HG03139 (cell line): ENCODE measurements around the gene KRT86.
"Not testable (repeated sequence)": the region's sequence is repeated elsewhere in the genome, so short reads cannot be mapped to it uniquely, and the experiment has no call there.

Experiments used
- ATAC-seq: cut with Tn5 transposase; IDR thresholded peaks from one replicate; pipeline ENCODE4 v1.9.1; 2021; ENCODE audit not compliant: unreplicated experiment

The KRT86 gene

DNA sequence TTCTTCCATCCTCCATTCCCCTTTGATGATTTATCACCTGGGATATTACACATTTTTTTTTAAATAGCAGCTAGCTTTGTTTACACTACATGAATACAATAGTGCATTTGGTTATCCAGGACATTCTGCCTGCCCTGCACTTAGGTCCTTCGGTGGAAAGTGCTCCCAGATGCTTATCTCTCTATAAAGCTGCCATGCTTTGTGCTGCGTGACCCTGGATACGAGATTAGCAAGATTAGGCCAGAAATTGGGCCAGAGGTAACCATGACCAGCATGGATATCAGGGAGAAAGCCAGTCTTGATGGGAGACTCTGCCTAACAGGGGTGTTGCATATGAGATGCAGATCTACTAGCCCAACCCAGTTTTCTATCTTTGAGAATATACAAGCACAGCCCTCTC is 58.9 kb downstream of the KRT86 start:
- ATAC-seq = no peak

GRCh38 chr12:52334185-52334584 is 59.7 kb downstream of the KRT86 start:
- ATAC-seq = no peak

- no peak for ATAC-seq
These were observed 61.3 kb downstream of the KRT86 start for GRCh38 chr12:52335598-52336262.

DNA sequence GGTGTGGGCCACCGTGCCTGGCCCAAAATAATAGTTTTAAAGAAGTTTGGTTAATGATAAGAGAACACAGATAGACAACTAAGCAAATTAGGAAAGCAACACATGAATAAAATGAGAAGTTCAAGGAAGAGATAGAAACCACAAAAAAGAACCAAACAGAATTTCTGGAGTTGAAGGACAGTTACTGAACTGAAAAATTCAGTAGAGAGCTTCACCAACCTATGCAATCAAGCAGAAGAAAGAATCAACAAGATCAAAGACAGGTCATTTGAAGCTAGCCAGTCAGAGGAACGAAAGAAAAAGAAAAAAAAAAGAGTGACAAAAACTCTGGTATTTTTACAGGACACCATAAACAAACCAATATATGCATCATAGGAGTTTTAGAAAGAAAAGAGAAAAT is 62.2 kb downstream of the KRT86 start:
- no peak for ATAC-seq

DNA sequence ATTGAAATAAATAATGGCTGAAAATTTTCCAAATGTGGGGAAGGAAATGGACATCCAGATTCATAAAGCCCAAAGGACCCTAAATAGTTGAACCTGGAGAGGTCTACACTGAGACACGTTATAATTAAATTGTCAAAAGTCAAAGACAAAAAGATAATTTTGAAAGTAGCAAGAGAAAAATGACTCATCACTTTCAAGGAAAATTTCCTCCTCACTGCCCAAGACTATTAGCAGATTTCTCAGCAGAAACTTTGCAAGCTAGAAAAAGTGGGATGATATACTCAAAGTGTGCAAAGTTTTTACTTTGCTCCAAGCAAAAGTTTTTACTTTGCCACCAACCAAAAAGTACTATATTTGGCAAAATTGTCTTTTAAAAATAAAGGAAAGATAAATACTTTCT is 62.6 kb downstream of the KRT86 start:
- no peak for ATAC-seq

GRCh38 chr12:52338241-52338960 is 64.0 kb downstream of the KRT86 start:
- no peak for ATAC-seq

- no peak for ATAC-seq
These were observed 66.7 kb downstream of the KRT86 start for GRCh38 chr12:52341066-52341580.

DNA sequence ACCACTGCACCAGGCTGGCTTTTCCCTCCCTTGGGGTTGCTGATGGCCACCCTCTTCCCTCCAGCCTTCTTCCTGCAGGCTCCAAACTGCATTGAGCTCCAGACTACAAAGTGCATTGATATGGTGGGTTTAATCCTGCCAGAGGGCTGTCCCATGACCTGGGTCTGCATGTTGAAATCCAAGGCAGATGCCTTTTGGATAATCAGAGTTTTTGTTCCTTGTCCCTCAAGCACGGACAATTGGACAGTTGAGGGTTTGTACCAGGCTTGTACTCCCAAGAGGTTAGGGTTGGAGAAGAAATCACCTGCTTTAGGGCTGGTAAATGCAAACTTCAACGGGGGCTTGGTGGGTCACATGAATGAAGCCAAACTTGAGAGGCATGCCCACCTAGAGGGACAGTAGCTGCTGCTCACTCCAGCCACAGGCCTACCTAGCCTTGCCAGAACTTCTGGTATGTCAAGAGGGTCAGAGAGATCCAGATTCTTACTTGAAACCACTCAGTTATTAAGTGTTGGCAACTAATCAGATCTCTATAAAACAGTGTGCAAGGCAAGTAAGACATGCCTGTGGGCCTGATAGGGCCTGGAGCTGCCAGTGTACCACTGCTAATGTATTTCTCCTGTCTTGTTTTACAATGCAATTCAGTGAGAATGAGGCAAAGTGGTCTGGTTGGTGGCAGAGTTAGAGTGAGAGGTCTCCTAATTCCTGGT is 68.5 kb downstream of the KRT86 start:
- no peak for ATAC-seq

- ATAC-seq = no peak
These were observed 69.1 kb downstream of the KRT86 start for GRCh38 chr12:52343550-52343949.

DNA sequence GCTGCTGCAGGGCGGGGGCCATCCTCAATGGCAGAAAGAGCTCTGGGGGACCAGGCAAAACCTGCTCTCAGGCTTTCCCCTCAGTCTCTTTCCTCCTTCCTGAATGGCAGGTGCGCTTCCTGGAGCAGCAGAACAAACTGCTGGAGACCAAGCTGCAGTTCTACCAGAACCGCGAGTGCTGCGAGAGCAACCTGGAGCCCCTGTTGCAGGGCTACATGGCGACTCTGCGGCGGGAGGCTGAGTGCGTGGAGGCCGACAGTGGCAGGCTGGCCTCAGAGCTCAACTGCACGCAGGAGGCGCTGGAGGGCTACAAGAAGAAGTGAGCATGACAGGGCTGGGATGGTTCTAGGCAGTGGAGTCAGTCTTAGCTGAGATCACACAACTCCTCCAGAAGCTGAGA is 69.7 kb downstream of the KRT86 start:
- no peak for ATAC-seq

GRCh38 chr12:52345041-52345440 is 70.6 kb downstream of the KRT86 start:
- ATAC-seq = not testable (repeated sequence)

DNA sequence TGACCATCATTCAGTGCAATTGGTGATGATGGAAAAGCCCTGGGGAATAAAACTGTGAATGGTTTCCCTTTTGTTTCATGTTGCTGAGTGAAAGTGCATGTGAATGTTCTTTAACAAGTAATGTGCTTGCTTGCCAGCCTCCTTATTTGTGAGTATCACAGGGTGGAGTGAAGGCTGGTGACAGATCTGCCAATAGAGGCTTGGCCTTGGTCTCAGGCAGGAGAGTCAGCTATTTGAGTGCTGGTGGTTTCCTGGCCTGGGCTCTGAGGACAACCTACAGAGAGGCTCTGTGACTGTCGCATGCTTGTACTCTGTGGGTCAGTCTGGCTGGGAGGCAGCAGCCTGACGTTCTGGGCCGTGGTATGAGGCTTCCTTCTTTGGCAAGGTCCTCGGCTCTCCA is 72.1 kb downstream of the KRT86 start:
- no peak for ATAC-seq

DNA sequence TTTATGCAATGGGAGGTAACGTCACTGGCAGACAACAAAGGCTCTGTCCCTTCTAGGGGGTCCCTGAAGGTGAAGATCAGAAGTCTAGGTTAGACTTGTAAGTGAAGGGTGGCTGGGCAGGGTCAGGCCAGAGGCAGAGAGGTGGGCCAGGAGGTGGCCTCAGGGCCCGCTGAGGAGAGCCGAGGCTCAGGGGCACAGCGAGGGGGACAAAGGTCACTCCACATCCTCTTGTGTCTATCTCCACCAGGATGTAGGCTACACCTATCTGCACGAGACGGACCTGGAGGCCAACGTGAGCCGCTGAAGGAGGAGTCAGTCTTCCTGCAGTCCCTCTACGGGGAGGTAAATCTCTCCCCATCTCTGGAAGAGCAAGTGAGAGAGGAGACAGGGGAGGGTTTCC is 72.6 kb downstream of the KRT86 start:
- no peak for ATAC-seq

DNA sequence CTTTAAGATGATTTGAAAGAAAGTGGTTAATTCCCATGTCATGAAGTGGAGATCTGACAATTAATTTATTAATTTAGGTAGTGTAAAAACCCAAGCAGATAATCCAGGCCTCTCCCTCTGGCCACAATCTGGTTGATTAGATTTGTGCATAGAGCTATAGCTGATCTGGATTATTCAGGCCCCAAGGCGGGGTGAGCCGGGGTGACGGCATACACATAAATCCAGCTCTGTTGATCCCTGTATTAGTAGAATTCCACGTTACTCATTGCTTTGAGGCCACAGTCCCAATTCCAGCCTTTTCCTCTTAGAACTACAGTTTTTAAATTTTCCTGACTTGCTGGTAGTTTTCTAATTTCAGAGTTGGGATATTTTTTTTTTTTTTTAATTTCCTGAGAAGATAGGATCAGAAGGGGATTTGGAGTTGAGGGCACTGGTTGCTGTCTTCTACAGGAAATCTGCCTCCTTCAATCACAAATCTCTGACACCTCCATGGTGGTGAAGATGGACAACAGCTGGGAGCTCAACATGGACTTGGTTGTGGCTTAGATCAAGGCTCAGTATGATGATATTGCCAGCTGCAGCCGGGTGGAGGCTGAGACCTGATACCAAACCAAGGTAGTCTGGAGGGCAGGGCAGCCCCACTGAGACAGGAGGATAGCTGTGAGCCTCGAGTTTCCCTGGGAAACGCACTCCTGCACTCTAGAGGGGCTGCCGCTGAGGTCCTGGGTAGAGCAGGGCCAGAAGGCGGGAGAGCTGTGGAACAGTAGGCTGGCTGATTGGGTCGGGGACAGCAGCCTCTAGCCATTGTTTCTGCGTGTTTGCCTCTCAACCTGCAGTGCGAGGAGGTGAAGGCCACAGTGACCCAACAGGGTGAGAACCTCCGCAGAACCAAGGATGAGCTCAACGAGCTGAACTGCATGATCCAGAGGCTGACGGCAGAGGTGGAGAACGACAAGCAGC is 73.4 kb downstream of the KRT86 start:
- no peak for ATAC-seq

DNA sequence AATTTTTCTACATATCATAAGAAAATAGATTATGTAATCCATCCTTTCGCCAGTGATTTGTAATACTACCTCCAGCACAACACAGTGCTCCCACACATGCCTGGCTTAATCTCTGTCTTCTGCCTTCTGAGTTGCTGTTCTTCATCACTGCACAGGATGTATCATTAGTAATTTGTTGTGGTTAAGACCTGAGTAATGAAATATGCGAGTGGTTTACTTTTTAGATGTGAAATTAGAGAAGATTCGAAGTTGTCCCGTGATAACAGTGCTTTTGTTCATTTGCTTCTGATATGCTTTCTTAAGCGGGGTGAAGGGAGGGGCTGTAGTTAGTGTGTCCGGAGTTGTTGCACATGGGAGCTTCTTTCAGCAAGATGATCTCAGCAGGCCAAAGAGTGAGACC is 74.8 kb downstream of the KRT86 start:
- ATAC-seq = no peak

DNA sequence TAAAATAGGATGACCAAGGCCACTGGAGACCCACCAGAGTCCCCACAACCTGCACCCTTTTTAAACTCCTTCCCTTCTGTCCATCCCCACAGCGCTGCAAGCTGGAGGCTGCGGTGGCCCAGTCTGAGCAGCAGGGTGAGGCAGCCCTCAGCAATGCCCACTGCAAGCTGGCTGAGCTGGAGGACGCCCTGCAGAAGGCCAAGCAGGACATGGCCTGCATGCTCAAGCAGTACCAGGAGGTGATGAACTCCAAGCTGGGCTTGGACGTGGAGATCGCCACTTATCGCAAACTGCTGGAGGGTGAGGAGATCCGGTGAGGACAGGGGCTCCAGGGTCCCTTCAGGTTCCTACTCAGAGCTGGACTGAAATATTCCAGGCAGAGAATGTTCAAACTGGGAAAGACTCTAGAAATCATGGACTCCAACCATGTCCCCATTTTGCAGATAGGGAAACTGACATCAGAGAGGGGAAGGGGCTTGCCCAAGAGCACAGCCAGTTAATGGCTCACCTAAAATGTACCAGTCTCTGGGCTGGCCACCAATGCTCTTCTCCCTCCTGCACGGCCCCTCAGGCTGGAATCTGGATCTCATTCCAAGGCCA is 75.7 kb downstream of the KRT86 start:
- no peak for ATAC-seq

- ATAC-seq = no peak
These were observed 76.3 kb downstream of the KRT86 start for GRCh38 chr12:52350786-52351185.

- ATAC-seq = no peak
These were observed 77.0 kb downstream of the KRT86 start for GRCh38 chr12:52351196-52352059.

DNA sequence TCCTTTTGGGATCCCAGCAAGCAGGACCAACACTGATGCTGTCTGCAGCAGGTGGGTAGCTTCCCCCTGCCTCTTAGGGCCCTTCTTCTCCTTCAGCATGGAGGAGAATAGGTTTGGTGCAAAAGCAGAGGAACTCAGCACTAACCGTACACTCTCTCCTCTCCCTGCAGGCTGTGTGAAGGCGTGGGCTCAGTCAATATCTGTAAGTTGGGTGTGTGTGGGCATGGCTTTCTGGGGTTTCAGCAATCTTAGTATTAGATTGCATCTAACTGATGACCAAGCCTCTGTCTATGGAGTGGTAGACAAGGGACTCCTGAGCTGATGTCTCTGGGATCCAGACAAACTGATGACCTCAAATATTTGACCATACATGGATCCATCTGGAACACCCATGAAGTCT is 78.5 kb downstream of the KRT86 start:
- no peak for ATAC-seq
